Left lung (tissue), 10 donors: ENCODE data around the gene PDE3A. TPM values are rescaled to one million over a fixed set of nuclear protein-coding genes. Genes with fewer than 3 reads are reported as not detected.
A peak's percentile ranks its signal among the peaks of the same experiment; 100 is the strongest.

ENCODE experiments used
- ATAC-seq: fragments of 200-7000 bp; cut with Tn5 transposase; one replicate; pipeline ENCODE4 v1.9.1; 2020; ENCODE audit warnings: moderate library complexity
- DNase-seq, 4 donors: peaks; one replicate each; pipeline ENCODE4 v3.0.0-alpha.2; 2013 to 2020
- H3K27ac ChIP-seq, 2 donors: fragments of 200-600 bp; sonication (generic) in 1 of 2; one replicate each; pipeline versions ENCODE4 v1.5.0 to v1.8.0; 2020 to 2021
- H3K27me3 ChIP-seq, 2 donors: fragments of 200-600 bp; sonication (generic) in 1 of 2; one replicate each; pipeline versions ENCODE4 v1.5.0 to v1.8.0; 2020 to 2021
- H3K36me3 ChIP-seq, 2 donors: fragments of 200-600 bp; sonication (generic) in 1 of 2; one replicate each; pipeline versions ENCODE4 v1.5.0 to v1.8.0; 2020 to 2021
- H3K4me1 ChIP-seq, 2 donors: fragments of 200-600 bp; one replicate each; pipeline ENCODE4 v1.8.0; 2021
- H3K4me3 ChIP-seq, 2 donors: fragments of 200-600 bp; sonication (generic) in 1 of 2; one replicate each; pipeline versions ENCODE4 v1.5.0 to v1.8.0; 2020 to 2021; ENCODE audit warnings: mild to moderate bottlenecking in 1 of 2
- H3K9me3 ChIP-seq, 2 donors: fragments of 200-600 bp; sonication (generic) in 1 of 2; one replicate each; pipeline versions ENCODE4 v1.5.0 to v1.8.0; 2020 to 2021
- intact Hi-C, 2 donors: fragments of 100-400 bp; cut with DNase I; formaldehyde crosslinking; loops; one replicate each; pipeline versions ENCODE4 v1.11.2 to v1.14.2; 2022
- polyA plus RNA-seq, 6 donors: library from polyadenylated mRNA; unstranded; fragments of 120-200 nt; gene quantifications; one replicate each; pipeline ENCODE4 v1.2.1, GENCODE V29; 2013; ENCODE audit not compliant: insufficient read length in 6 of 6
- total RNA-seq, 2 donors: library from RNA; stranded (reverse); fragmentation: NEBNext Ultra II Directional; extraction: Animal tissue kit (Norgen Biotek cat#: 25700); gene quantifications; one replicate each; pipeline ENCODE4 v1.2.1, GENCODE V29; 2021
- TF ChIP-seq, protein P1 (sequence below), 2 donors: fragments of 200-600 bp; sonication (generic) in 1 of 2; IDR thresholded peaks; one replicate each; pipeline versions ENCODE4 v1.5.0 to v1.8.0; 2021; ENCODE audit warnings: antibody characterized with exemption in 2 of 2
- donor health status: DM: no; HTN: yes; CAD: no.
- donor health status: DM: no; HTN: no; CAD: no.

Gene PDE3A
- total and polyA plus RNA-seq, 8 donors: 5.1 to 9.3 (median 7.8) TPM

DNA sequence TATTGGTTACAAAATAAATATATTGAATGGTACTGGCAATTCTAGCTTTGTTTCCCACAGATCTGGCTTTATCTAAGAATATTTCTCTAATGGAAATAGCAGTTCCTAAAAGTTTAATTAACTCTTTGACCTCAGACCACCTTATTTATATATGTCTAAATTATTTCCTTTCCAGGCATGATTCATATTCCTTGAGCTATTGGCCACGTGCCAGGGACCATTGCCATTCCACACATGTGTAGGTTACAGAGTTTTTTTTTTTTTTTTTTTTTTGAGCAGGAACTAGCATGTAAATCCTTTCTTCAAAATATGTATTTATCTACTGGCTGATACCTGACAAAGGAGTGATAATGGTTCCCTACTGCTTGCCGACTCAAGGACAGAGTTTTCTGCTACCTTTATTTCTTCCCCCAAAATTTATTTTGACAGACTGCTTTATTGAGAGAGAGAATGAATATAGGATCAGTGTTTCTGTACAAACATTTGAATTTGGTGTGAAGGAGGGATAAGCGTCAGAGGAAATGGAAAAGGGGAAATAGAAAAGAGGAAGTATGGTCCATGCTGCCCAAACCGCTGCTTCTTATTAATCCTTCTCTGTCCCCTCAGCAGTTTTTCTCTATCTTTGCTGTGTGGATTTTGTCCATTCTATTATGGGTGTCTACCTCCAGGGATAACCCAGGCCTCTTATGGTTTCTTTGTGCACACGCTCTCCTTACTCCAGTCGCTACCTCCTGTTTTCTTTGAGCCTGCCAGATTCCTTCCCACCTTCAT, 36.4 kb downstream of the PDE3A start:
- Histone ChIP-seq H3K36me3 (no peaks in the 10 kb centered on the region), H3K27ac (no peak overlapping the region), H3K9me3 (no peaks in the 10 kb centered on the region), H3K4me3 (no peak overlapping the region), H3K4me1 (peaks cover 0 to 14% of the 10 kb centered on the region in 2 donors), H3K27me3 (no peaks in the 10 kb centered on the region)
- peak in 1 of 4 donors; percentile 33 for DNase-seq
- intact Hi-C loops: no loop called here
- TF ChIP-seq, protein P1, sequence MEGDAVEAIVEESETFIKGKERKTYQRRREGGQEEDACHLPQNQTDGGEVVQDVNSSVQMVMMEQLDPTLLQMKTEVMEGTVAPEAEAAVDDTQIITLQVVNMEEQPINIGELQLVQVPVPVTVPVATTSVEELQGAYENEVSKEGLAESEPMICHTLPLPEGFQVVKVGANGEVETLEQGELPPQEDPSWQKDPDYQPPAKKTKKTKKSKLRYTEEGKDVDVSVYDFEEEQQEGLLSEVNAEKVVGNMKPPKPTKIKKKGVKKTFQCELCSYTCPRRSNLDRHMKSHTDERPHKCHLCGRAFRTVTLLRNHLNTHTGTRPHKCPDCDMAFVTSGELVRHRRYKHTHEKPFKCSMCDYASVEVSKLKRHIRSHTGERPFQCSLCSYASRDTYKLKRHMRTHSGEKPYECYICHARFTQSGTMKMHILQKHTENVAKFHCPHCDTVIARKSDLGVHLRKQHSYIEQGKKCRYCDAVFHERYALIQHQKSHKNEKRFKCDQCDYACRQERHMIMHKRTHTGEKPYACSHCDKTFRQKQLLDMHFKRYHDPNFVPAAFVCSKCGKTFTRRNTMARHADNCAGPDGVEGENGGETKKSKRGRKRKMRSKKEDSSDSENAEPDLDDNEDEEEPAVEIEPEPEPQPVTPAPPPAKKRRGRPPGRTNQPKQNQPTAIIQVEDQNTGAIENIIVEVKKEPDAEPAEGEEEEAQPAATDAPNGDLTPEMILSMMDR (IDR thresholded peaks at IDR 0.05): no peak
- ATAC-seq: peak; percentile 49

DNA sequence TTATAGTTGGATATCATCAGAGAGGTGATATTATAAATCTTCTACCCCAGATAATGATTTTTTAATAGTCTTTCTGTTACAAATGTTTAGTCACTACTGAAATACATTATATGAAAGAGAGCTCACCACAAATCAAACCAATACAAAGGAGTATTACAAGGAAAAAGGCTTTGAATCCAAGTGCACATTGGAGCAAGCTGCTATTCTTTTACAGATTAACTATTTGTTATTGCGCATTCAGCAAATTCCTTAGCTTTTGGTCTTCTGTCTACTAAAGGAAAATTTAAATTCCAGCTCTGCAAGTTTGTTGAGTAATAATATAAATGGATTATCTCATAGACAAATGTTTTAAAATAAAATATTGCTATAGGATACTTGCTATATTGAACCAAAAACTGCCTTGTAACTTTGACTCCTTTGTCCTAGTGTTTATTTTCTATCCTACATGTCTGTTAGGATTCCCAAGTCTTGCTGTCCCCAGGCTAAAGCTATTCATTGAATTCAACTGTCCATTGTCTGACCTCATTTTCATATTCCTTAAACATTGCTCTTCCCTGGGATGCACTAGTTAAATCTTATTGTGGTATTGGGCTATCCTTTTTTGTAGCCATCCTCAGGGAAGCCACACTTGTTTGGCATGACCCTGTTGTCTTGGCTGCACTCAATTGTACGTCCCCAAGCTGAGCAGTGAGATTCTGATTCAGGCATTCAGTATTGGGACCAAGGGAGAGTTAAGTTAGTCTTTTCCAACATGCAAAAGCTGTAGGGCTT, 41.5 kb downstream of the PDE3A start:
- no peaks in the 10 kb centered on the region for H3K27me3 ChIP-seq
- no peak for DNase-seq
- peaks cover 0 to 7% of the 10 kb centered on the region in 2 donors for H3K4me1 ChIP-seq
- no peaks in the 10 kb centered on the region for H3K9me3 ChIP-seq
- no peaks in the 10 kb centered on the region for H3K36me3 ChIP-seq
- ATAC-seq: no peak
- H3K4me3 ChIP-seq: no peak overlapping the region
- intact Hi-C loops: no loop called here
- TF ChIP-seq, protein P1 (IDR thresholded peaks at IDR 0.05): no peak
- no peak overlapping the region for H3K27ac ChIP-seq

DNA sequence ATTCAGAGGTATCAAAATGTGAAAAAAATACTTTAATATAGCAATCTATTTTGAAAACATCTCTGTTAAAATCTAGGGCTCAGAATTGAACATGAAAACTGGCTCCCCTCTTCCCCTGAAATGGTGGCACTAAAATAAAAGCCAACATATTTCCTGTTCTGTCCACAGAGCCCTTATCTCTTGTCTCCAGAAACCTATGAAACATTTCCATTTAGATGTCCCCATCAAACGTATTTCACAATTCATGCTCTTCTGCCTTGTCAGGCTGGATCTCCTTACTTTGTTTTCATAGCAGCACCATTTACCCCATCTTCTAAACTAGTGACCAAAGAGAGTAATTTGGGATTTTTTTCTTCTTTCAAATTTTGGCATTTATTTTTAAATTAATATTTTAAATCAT, 42.4 kb downstream of the PDE3A start:
- ATAC-seq: no peak
- Histone ChIP-seq H3K9me3 (no peaks in the 10 kb centered on the region), H3K27me3 (no peaks in the 10 kb centered on the region), H3K4me3 (no peak overlapping the region), H3K27ac (no peak overlapping the region), H3K4me1 (no peaks in the 10 kb centered on the region), H3K36me3 (no peaks in the 10 kb centered on the region)
- intact Hi-C loops: no loop called here
- no peak for DNase-seq
- TF ChIP-seq, protein P1 (IDR thresholded peaks at IDR 0.05): no peak

DNA sequence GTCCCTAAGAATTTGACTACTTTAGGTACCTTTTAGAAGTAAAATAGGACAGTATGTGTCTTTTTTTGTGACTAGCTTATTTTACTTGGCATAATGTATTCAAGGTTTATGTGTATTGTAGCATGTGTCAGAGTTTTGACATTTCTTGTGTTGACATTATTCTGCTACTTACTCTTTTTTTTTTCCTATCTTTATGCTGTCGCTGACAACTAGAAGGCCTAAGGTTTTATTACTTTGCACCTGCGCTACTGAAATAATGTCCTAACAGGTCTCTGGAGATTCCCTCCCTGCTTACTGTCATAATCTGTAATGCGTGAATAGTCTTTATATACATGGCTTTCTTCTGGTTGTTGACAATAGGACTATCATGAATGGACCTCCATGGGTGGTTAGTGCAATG, 43.0 kb downstream of the PDE3A start:
- Histone ChIP-seq H3K27ac (no peak overlapping the region), H3K4me3 (no peak overlapping the region), H3K36me3 (no peaks in the 10 kb centered on the region), H3K4me1 (no peaks in the 10 kb centered on the region), H3K27me3 (no peaks in the 10 kb centered on the region), H3K9me3 (no peaks in the 10 kb centered on the region)
- TF ChIP-seq, protein P1 (IDR thresholded peaks at IDR 0.05): no peak
- intact Hi-C loops: no loop called here
- no peak for ATAC-seq
- no peak for DNase-seq

DNA sequence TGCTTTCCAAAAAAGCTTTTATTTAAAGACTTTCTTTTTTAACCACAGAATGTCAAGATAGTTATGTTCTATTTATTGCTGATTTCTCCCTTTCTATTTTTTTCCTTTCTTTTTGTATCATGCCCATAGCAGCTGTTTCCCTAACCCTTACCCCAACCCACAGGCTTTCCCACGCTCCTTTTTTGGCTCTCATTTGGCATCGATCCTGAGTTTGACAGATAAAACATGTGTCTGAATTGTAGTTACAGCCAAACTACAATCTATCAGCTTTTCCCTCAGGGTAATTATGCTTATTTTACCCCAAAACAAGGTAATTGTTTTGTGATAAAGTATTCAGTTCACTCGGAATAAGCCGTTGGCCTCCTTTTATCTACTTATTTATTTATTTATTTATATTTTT, 46.7 kb downstream of the PDE3A start:
- Histone ChIP-seq H3K27me3 (no peaks in the 10 kb centered on the region), H3K4me1 (no peaks in the 10 kb centered on the region), H3K4me3 (no peak overlapping the region), H3K36me3 (no peaks in the 10 kb centered on the region), H3K9me3 (no peaks in the 10 kb centered on the region), H3K27ac (no peak overlapping the region)
- intact Hi-C loops: no loop called here
- TF ChIP-seq, protein P1 (IDR thresholded peaks at IDR 0.05): no peak
- ATAC-seq (no peak), DNase-seq (peak in 2 of 4 donors; percentile 59 to 60)
